Measurements from ENCODE around the gene ADGRD1.

ADGRD1 gene

GRCh38 chr12:131041968-131042833 lies 88.5 kb downstream of the ADGRD1 start:
- H3K4me3 ChIP-seq (replicated peaks; ENCODE audit: insufficient read depth, low read length) = no peak overlapping the region
- TF ChIP-seq CTCF (IDR thresholded peaks at IDR 0.05; ENCODE audit: insufficient read depth, low read length) (no peak), GABPA (IDR thresholded peaks at IDR 0.05; ENCODE audit: low read depth) (no peak), POLR2AphosphoS5 (IDR thresholded peaks at IDR 0.05; ENCODE audit: low read depth) (no peak), REST (IDR thresholded peaks at IDR 0.05; ENCODE audit: insufficient replicate concordance, low read depth) (no peak), SPI1 (IDR thresholded peaks at IDR 0.05; ENCODE audit: borderline replicate concordance, low read depth) (no peak)
- no peak for DNase-seq (ENCODE audit: low read depth in 1 of 2, low spot score in 1 of 2)
- H3K27ac ChIP-seq (replicated peaks) = no peak overlapping the region
- no peaks in the 10 kb centered on the region for H3K27me3 ChIP-seq (ENCODE audit: insufficient read depth, poor library complexity, severe bottlenecking)

DNA sequence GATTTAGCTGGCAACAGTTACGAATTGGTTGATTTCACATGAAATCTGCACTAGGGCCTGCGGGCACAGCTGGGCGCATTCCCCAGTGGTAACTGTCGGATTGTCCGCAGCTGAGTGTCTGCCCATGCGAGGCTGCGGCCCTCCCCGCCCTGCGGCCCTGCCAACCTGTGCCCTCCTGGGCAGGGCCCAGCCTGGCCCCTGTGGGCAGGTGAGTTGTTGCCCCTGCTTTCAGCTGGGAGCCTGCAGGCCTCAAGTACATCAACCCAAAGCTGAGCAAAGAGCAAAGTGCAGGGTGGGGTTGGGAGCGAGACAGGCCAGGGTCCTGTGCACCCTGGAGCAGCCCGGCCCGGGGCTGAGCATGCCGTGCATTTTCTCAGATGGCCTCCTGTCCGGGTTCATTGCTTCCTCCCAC lies 89.1 kb downstream of the ADGRD1 start:
- TF ChIP-seq SPI1 (IDR thresholded peaks at IDR 0.05; ENCODE audit: borderline replicate concordance, low read depth) = no peak
- no peak for TF ChIP-seq REST (IDR thresholded peaks at IDR 0.05; ENCODE audit: insufficient replicate concordance, low read depth)
- TF ChIP-seq GABPA (IDR thresholded peaks at IDR 0.05; ENCODE audit: low read depth) = no peak
- no peak for TF ChIP-seq CTCF (IDR thresholded peaks at IDR 0.05; ENCODE audit: insufficient read depth, low read length)
- TF ChIP-seq POLR2AphosphoS5 (IDR thresholded peaks at IDR 0.05; ENCODE audit: low read depth) = no peak
- no peaks in the 10 kb centered on the region for H3K27me3 ChIP-seq (ENCODE audit: insufficient read depth, poor library complexity, severe bottlenecking)
- H3K27ac ChIP-seq (replicated peaks) = no peak overlapping the region
- no peak overlapping the region for H3K4me3 ChIP-seq (replicated peaks; ENCODE audit: insufficient read depth, low read length)
- no peak for DNase-seq (ENCODE audit: low read depth in 1 of 2, low spot score in 1 of 2)

DNA sequence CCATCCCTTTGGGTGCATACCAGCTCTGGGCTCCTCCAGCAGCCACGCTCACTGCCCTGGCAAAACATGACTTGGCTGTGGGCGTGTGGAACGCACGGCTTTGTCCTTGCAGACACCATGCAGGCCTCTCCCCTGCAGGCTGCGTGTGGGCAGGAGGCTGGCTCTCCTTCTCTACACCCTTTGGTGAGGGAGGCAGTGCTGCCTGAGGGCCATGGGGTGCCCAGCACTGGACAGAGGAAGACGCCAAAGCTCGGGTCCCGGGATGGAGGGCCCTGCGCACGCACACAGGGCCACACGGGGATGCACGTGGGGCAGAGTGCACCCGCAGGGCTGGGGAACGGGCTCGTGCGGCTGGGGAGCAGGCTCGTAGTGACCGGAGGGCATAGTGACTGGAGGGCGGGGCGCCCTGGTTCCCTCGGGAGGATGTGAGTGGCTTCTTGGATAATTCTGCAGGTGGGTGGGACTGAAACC lies 89.7 kb downstream of the ADGRD1 start:
- Histone ChIP-seq H3K27me3 (ENCODE audit: insufficient read depth, poor library complexity, severe bottlenecking) (no peaks in the 10 kb centered on the region), H3K27ac (replicated peaks) (no peak overlapping the region), H3K4me3 (replicated peaks; ENCODE audit: insufficient read depth, low read length) (no peak overlapping the region)
- no peak for DNase-seq (ENCODE audit: low read depth in 1 of 2, low spot score in 1 of 2)
- TF ChIP-seq REST (IDR thresholded peaks at IDR 0.05; ENCODE audit: insufficient replicate concordance, low read depth) (no peak), POLR2AphosphoS5 (IDR thresholded peaks at IDR 0.05; ENCODE audit: low read depth) (no peak), GABPA (IDR thresholded peaks at IDR 0.05; ENCODE audit: low read depth) (no peak), CTCF (IDR thresholded peaks at IDR 0.05; ENCODE audit: insufficient read depth, low read length) (no peak), SPI1 (IDR thresholded peaks at IDR 0.05; ENCODE audit: borderline replicate concordance, low read depth) (no peak)
